T-helper 2 cell (primary cell): ENCODE measurements around the gene STRN3.
"Not testable (repeated sequence)": the region's sequence is repeated elsewhere in the genome, so short reads cannot be mapped to it uniquely, and the experiment has no call there.

Experiments used
- DNase-seq, 5 experiments: peaks; one replicate each; pipeline versions ENCODE4 v3.0.0 to v3.0.0-alpha.2; 2012 to 2022
- total RNA-seq, 2 donors: gene quantifications; one replicate each; lab custom pipeline; 2026; lab: John Stamatoyannopoulos, UW

STRN3 gene
- 39.9 to 46.8 reads per million in 2 donors for total RNA-seq

- no peak for DNase-seq
Measured at GRCh38 chr14:31026077-31026449, at the start of gene STRN3. TSS of gene STRN3 (minus strand) at chr14:31026379. CDS start at chr14:31026185, 194 bp downstream.

DNA sequence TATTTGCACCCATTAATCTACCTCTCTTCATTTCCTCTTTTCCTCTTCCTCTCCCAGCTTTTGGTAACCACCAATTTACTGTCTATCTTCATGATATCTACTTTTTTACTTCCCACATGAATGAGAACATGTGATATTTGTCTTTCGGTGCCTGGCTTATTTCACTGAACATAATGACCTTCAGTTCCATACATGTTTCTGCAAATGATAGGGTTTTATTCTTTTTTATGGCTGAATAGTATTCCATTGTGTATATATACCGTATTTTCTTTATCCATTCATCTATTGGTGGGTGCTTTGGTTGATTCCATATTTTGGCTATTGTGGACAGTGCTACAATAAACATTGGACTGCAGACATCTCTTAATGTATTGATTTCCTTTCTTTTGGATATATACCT, 49.0 kb upstream of the STRN3 start:
- no peak for DNase-seq

DNA sequence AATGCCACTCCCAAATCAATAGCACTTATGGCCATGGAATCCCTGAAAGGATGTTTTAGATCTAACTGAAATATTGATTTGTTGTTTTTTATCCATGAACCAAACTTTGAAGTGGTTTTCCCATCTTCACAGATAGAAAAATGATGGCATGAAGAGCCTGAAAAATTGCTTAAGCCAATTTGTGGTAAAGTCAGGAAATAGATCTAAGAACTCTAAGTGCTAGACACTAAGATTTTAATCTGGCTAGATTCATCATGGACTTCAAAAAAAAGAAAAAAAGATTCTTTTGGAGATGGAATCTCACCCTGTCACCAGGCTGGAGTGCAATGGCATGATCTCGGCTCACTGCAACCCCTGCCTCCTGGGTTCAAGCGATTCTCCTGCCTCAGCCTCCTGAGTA, 45.0 kb upstream of the STRN3 start:
- DNase-seq, result no peak

GRCh38 chr14:31070431-31070830, 44.3 kb upstream of the STRN3 start:
- DNase-seq, result no peak

DNA sequence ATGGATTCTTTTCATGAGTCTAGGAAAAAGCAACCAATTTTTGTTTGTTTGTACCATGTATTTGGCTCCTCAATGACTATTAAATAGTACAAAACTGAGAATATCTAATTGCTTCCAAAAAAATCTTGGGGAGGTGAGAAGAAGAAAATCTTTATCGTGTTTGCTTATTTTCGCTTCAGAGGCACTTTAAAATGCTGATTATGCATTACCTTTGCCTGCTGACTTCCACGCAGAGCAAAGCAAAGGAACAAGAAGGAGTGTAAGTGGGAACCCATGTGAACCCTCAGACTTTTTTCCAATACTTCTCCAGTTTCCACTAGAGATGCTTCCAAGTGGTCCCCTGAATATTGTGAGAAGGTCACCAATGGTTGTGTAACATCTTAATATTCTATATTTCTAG, 43.2 kb upstream of the STRN3 start:
- no peak for DNase-seq

DNA sequence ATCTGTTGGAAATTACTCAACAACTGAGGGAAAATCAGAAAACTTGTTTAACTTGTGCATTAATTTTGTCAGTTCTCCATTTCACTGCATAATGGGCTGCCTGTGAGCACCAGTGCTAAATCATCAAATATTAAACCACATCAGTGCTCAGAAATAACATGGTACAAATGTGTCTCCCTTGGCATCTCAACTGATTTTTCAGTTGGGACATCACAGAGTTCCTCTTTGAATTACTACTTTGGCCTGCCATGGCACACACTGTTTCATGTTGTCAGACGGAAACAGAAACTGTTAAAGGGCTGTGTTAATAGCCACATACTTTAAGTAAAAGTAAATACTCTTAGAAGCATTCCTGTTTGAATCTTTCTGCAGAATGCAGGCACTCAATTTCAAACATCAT, 42.1 kb upstream of the STRN3 start:
- DNase-seq, result no peak

GRCh38 chr14:31062908-31063307, 36.7 kb upstream of the STRN3 start:
- not testable (repeated sequence) for DNase-seq

- no peak for DNase-seq
Measured at GRCh38 chr14:31060253-31060875, 34.2 kb upstream of the STRN3 start.

- DNase-seq, result no peak
Measured at GRCh38 chr14:31059152-31059924, 33.2 kb upstream of the STRN3 start.

GRCh38 chr14:31057701-31058364, 31.7 kb upstream of the STRN3 start:
- no peak for DNase-seq

GRCh38 chr14:31057035-31057434, 30.9 kb upstream of the STRN3 start:
- DNase-seq, result no peak

GRCh38 chr14:31052905-31053586, 26.9 kb upstream of the STRN3 start:
- not testable (repeated sequence) for DNase-seq

DNA sequence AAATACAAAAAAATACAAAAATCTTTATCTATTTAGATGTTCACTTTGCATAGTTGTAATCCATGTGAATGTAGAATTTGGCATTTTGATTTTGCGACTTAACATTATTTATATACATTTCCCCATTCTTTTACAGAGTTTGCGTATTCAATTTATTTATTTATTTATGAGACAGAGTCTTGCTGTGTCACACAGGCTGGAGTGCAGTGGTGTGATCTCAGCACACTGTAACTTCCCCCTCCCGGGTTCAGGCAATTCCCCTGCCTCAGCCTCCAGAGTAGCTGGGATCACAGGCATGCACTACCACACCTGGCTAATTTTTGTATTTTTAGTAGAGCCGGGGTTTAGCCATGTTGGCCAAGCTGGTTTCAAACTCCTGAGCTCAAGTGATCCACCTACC, 25.3 kb upstream of the STRN3 start:
- no peak for DNase-seq

DNA sequence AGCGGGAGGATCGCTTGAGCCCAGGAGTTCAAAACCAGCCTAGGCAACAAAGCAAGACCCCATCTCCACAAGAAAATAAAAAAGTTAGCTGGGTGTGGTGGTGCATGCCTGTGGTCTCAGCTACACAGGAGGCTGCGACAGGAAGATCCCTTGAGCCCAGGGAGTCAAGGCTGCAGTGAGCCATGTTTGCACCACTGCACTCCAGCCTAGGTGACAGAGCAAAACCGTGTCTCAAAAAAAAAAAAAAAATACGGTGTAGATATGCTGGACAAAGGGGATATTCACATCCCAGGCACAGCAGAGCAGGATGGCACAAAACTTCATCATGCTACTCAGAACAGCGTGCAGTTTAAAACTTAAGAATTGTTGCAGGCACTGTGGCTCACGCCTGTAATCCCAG, 24.8 kb upstream of the STRN3 start:
- no peak for DNase-seq

DNA sequence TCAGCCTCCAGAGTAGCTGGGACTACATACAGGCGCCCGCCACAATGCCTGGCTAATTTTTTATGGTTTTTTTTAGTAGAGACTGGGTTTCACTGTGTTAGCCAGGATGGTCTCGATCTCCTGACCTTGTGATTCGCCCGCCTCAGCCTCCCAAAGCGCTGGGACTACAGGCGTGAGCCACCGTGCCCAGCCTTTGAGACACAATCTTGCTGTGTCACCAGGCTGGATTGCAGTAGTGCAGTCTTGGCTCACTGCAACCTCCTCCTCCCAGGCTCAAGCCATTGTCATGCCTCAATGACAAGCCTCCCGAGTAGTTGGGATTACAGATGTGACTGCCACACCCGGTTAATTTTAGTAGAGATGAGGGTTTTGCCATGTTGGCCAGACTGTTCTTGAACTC, 21.3 kb upstream of the STRN3 start:
- no peak for DNase-seq

DNA sequence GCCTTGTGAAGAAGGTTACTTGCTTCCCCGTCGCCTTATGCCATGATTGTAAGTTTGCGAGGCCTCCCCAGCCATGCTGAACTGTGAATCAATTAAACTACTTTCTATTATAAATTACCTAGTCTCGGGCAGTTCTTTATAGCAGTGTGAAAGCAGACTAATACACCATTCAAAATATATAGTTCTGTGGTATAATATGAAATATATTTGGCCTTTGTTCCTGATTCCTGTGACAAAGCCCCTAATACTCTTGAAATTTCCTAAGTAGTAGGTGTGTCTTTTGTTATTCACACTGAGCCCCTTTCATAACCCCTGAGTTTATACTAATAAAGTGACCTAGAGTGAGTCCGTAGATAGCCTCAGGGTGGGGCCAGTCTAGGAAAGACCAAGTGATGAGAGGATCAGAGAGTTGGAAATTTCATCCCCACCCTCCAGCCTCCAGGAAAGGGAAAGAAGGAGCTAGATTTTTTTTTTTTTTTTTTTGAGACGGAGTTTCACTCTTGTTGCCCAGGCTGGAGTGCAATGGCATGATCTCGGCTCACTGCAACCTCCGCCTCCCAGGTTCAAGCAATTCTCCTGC, 19.4 kb upstream of the STRN3 start:
- no peak for DNase-seq

DNA sequence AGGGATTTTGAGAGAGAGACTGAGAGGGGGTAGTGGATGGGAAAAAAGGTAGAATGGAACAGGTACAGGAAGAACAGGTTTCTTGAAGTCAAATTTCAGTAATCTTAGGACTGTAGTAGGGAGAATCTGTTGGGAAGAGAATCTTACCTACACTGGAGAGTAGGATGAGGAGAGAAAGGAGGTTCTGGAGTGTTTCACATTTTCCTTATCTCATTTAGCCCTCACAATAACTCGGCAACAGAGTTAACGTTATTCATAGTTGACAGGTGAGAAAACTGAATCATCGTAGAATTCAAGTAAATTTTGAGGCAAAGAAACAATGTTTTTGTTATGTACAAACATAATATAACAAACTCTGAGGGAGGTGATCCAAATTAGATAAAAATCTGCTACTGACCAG, 17.2 kb upstream of the STRN3 start:
- no peak for DNase-seq

- DNase-seq, result not testable (repeated sequence)
Measured at GRCh38 chr14:31042893-31043292, 16.7 kb upstream of the STRN3 start.

- DNase-seq, result no peak
Measured at GRCh38 chr14:31042300-31042699, 16.1 kb upstream of the STRN3 start.

DNA sequence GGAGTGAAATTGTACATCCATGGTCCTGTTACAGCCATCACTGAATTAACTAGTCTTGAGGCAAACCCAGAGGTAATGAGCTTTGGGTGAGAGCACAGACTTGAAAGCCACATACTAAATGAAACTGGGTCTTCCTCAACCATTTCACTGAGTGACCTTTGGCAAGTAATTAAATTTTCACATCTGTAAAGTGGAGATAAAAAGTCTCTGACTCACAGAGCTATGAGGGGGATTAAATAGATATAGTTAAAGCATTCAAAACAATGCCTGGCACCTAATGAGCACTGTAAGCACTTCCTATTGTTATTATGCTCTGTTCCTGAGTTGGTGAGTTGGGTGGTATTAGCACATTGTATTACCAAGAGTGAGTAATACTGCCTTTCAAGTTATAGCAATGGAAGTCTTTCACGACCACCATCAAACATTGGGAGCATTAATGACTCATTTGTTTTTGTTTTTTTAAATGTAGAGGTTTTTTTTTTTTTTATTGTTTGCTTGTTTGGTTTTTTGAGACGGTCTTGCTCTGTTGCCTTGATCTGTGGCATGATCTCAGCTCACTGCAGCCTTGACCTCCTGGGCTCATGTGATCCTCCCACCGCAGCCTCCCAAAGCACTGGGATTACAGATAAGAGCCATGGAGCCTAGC, 12.5 kb upstream of the STRN3 start:
- DNase-seq, result no peak

DNA sequence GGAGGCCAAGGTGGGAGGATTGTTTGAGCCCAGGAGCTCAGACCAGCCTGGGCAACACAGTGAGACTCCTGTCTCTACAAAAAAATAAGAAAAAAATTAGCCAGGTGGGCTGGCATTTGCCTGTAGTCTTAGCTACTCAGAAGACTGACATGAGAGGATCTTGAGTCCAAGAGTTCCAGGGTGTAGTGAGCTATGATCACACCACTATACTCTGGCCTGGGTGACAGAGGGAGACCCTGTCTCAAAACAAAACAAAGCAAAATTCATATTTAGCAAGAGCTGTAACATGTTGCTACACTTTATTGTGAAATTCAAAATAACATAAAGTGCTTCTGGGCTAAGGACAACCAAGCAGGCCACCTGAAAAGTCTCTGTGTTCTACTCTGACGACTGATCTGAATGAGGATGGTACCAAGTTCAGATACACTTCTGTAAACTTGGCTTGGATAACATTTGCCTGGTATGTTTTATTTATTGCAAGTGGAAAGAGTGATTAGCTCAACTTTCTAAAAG, 11.6 kb upstream of the STRN3 start:
- no peak for DNase-seq

DNA sequence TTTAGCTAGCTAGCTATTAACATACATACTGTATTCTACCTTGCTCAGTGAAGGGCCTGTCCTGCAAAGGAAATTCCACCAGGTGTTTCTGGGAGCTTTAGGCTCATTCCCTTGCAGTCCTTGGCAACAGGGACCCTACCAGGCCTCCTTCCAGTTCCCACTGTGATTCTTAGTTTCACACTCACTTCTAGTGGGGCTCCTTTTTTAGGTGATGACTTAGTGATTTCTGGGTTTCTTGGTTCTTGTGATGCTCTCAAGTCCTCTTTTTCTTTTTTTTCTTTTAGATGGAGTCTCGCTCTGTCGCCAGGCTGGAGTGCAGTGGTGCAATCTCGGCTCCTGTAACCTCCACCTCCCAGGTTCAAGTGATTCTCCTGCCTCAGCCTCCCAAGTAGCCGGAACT, 10.4 kb upstream of the STRN3 start:
- no peak for DNase-seq
